GM23248 (cell line): ENCODE results near the gene KIF6.

ENCODE experiments used
- EZH2 ChIP-seq: fragments of 200-600 bp; sonication (generic); IDR thresholded peaks from 2 replicates; pipeline ENCODE4 v1.6.1; 2018; ENCODE audit warnings: antibody characterized with exemption, mild to moderate bottlenecking; ENCODE audit not compliant: insufficient read depth, poor library complexity, severe bottlenecking
- EZH2phosphoT487 ChIP-seq: fragments of 200-600 bp; sonication (generic); IDR thresholded peaks from 2 replicates; pipeline ENCODE4 v1.6.1; 2018; ENCODE audit warnings: antibody characterized with exemption, moderate library complexity, mild to moderate bottlenecking, low read depth; ENCODE audit not compliant: insufficient read depth

DNA sequence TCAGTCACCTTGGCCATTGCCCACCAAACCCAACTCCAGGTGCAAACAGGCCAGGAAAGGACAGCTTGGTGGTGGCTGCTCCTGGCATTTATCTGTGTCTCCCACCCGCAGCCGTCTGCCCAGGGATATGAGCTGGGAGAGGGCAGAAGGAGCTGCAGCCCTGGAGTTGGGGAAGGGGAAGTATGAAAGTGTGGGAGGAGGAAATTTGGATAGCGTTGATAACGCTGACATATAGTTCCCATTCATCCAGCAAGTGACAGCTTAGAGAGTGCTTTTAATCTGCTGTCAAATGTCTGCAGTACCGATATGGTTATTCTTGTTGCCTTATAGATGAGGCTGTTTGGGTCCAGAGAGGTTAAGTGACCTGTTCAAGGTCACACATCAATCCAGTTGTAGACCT is 403.4 kb downstream of the KIF6 start:
- TF ChIP-seq EZH2 (no peak), EZH2phosphoT487 (no peak)
